ENCODE data around the gene TBC1D23. TPM values are rescaled to one million over a fixed set of nuclear protein-coding genes. Genes with fewer than 3 reads are reported as not detected.
"Not testable (repeated sequence)": the region's sequence is repeated elsewhere in the genome, so short reads cannot be mapped to it uniquely, and the experiment has no call there.

Gene TBC1D23
- total RNA-seq, 1 donor from 2014 or later = 62.2 TPM

GRCh38 chr3:100325827-100326226 lies 65.0 kb downstream of the TBC1D23 start:
- H3K9ac ChIP-seq (ENCODE audit: low read length) = no peak overlapping the region
- Mint-ChIP-seq H3K27ac (ENCODE audit: unreplicated experiment) (no peak overlapping the region), H3K4me1 (ENCODE audit: low read depth, unreplicated experiment) (peaks cover 1% of the 10 kb centered on the region), H3K27me3 (ENCODE audit: low read depth, unreplicated experiment) (no peaks in the 10 kb centered on the region), H3K4me3 (ENCODE audit: unreplicated experiment) (no peak overlapping the region), H3K9me3 (ENCODE audit: unreplicated experiment) (peaks cover 3% of the 10 kb centered on the region), H3K36me3 (ENCODE audit: low read depth, unreplicated experiment) (peaks cover 16% of the 10 kb centered on the region)
- no peaks in the 10 kb centered on the region for H3K79me2 ChIP-seq (ENCODE audit: insufficient read depth, low read length)
- no peak overlapping the region for H3K27ac ChIP-seq (ENCODE audit: low read depth, low read length)
- H2AFZ ChIP-seq (ENCODE audit: low read depth, low read length) = no peak overlapping the region
- H4K20me1 ChIP-seq (ENCODE audit: insufficient read depth, low read length) = no peaks in the 10 kb centered on the region
- H3K9me3 ChIP-seq (ENCODE audit: insufficient read depth, low read depth, low read length) = no peaks in the 10 kb centered on the region
- no peaks in the 10 kb centered on the region for H3K4me1 ChIP-seq (ENCODE audit: insufficient read depth, low read length)
- no peak overlapping the region for H3K4me2 ChIP-seq (ENCODE audit: low read length)
- TF ChIP-seq CTCF (IDR thresholded peaks at IDR 0.05; ENCODE audit: insufficient read depth, low read depth, low read length) (no peak), EZH2 (IDR thresholded peaks at IDR 0.05; ENCODE audit: insufficient read depth, low read length) (no peak)
- H3K27me3 ChIP-seq (ENCODE audit: insufficient read depth, low read length) = no peaks in the 10 kb centered on the region
- peaks cover 14% of the 10 kb centered on the region for H3K36me3 ChIP-seq (ENCODE audit: insufficient read depth, low read length)
- H3K4me3 ChIP-seq (ENCODE audit: insufficient read depth, low read depth, low read length) = no peak overlapping the region
- peak; percentile 17 for FAIRE-seq
- no peak for DNase-seq (ENCODE audit: low read depth)

- H3K9me3 Mint-ChIP-seq (ENCODE audit: unreplicated experiment) = not testable (repeated sequence)
These were observed 66.6 kb downstream of the TBC1D23 start for GRCh38 chr3:100327377-100327776.

GRCh38 chr3:100329800-100330489 lies 69.2 kb downstream of the TBC1D23 start:
- Histone ChIP-seq H3K9ac (ENCODE audit: low read length) (no peak overlapping the region), H3K9me3 (ENCODE audit: insufficient read depth, low read depth, low read length) (no peaks in the 10 kb centered on the region), H4K20me1 (ENCODE audit: insufficient read depth, low read length) (no peaks in the 10 kb centered on the region), H3K36me3 (ENCODE audit: insufficient read depth, low read length) (peaks cover 5% of the 10 kb centered on the region), H3K27me3 (ENCODE audit: insufficient read depth, low read length) (no peaks in the 10 kb centered on the region), H3K4me2 (ENCODE audit: low read length) (no peak overlapping the region), H2AFZ (ENCODE audit: low read depth, low read length) (no peak overlapping the region), H3K79me2 (ENCODE audit: insufficient read depth, low read length) (no peaks in the 10 kb centered on the region), H3K4me3 (ENCODE audit: insufficient read depth, low read depth, low read length) (no peak overlapping the region), H3K4me1 (ENCODE audit: insufficient read depth, low read length) (no peaks in the 10 kb centered on the region), H3K27ac (ENCODE audit: low read depth, low read length) (no peak overlapping the region)
- no peak for FAIRE-seq
- no peaks in the 10 kb centered on the region for H3K27me3 Mint-ChIP-seq (ENCODE audit: low read depth, unreplicated experiment)
- H3K9me3 Mint-ChIP-seq (ENCODE audit: unreplicated experiment) = peaks cover 3% of the 10 kb centered on the region
- TF ChIP-seq CTCF (IDR thresholded peaks at IDR 0.05; ENCODE audit: insufficient read depth, low read depth, low read length) = no peak
- no peak overlapping the region for H3K27ac Mint-ChIP-seq (ENCODE audit: unreplicated experiment)
- H3K4me1 Mint-ChIP-seq (ENCODE audit: low read depth, unreplicated experiment) = no peaks in the 10 kb centered on the region
- no peak for DNase-seq (ENCODE audit: low read depth)
- H3K4me3 Mint-ChIP-seq (ENCODE audit: unreplicated experiment) = no peak overlapping the region
- peaks cover 16% of the 10 kb centered on the region for H3K36me3 Mint-ChIP-seq (ENCODE audit: low read depth, unreplicated experiment)

More at GRCh38 chr3:100327377-100327776, 66.6 kb downstream of the TBC1D23 start:
- not testable (repeated sequence) for FAIRE-seq; H3K4me2 ChIP-seq (ENCODE audit: low read length); H3K27me3 ChIP-seq (ENCODE audit: insufficient read depth, low read length); H3K4me1 Mint-ChIP-seq (ENCODE audit: low read depth, unreplicated experiment); H3K36me3 ChIP-seq (ENCODE audit: insufficient read depth, low read length); H3K27me3 Mint-ChIP-seq (ENCODE audit: low read depth, unreplicated experiment); H3K27ac Mint-ChIP-seq (ENCODE audit: unreplicated experiment); H3K4me1 ChIP-seq (ENCODE audit: insufficient read depth, low read length); H3K9me3 ChIP-seq (ENCODE audit: insufficient read depth, low read depth, low read length); H4K20me1 ChIP-seq (ENCODE audit: insufficient read depth, low read length); H3K9ac ChIP-seq (ENCODE audit: low read length); H3K79me2 ChIP-seq (ENCODE audit: insufficient read depth, low read length); H3K4me3 ChIP-seq (ENCODE audit: insufficient read depth, low read depth, low read length); H3K27ac ChIP-seq (ENCODE audit: low read depth, low read length); H2AFZ ChIP-seq (ENCODE audit: low read depth, low read length); H3K4me3 Mint-ChIP-seq (ENCODE audit: unreplicated experiment); DNase-seq (ENCODE audit: low read depth)
- peaks cover 16% of the 10 kb centered on the region for H3K36me3 Mint-ChIP-seq (ENCODE audit: low read depth, unreplicated experiment)

Data from astrocyte (in vitro differentiated cells and primary cell).